HG03196 (cell line): ENCODE data around the gene CFLAR.
"Not testable (repeated sequence)": the region's sequence is repeated elsewhere in the genome, so short reads cannot be mapped to it uniquely, and the experiment has no call there.

ENCODE experiments used
- ATAC-seq: cut with Tn5 transposase; IDR thresholded peaks from one replicate; pipeline ENCODE4 v1.9.1; 2021; ENCODE audit not compliant: unreplicated experiment

Gene CFLAR

GRCh38 chr2:201118121-201118960, 2.4 kb downstream of the CFLAR start:
- ATAC-seq: peak; percentile 43

DNA sequence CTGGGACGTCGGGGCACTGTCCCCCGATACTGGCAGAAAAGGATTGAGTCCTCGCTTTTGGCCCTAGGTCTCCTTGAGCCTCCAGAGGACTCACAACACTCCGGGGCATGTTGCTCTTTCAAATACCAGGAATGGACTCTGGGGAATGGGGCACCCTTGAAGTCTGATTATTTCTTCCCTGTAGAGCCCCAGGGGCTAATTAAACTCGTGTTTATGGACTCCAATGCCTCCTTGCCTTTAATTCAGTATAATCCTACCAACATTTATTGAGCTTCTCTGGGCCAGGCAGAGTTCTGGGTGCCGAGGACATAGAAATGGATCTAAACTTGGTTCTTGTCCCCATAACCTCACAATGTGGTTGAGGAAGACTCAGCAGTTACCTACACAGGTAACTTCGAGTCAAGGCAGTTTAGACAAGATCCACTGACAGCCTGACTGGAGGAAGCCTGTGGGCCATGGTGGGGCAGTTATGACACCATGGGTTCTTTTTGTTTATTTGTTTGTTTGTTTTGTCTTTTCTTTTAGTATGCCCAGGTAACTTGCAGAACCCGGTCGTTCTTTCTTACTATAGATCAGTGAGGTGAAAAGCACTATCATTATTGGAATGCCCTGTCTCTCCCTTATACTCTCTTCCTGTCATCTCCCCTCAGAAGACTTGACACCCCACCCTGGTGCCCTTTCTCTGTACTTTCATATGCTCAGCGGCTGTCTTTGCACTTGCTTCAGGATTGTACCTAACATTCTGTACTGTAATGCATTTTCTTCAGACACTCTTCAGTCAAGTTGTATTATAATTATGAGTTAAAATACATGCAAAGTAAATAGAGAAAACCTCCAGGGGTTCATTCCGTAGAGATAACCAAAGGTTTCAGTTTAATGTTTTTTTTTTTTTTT, 3.2 kb downstream of the CFLAR start:
- no peak for ATAC-seq

DNA sequence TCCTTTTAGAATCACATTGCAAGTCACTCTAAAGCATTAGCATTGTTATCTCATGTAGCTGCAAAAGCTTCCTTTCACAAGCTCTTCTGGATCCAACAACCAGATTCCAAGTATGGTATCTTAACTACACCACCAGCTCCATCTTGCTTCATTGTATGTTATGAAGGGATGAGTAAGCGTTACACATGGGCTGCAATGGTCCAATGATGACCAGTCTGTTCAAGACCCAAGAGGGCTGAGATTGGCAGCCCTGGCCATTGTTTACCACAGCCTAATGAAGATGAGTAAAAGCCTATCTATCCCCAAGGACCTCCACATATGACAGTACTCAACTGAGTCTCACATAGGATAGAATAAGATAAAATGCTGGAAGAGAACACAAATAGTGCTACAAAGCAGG, 6.3 kb downstream of the CFLAR start:
- no peak for ATAC-seq

DNA sequence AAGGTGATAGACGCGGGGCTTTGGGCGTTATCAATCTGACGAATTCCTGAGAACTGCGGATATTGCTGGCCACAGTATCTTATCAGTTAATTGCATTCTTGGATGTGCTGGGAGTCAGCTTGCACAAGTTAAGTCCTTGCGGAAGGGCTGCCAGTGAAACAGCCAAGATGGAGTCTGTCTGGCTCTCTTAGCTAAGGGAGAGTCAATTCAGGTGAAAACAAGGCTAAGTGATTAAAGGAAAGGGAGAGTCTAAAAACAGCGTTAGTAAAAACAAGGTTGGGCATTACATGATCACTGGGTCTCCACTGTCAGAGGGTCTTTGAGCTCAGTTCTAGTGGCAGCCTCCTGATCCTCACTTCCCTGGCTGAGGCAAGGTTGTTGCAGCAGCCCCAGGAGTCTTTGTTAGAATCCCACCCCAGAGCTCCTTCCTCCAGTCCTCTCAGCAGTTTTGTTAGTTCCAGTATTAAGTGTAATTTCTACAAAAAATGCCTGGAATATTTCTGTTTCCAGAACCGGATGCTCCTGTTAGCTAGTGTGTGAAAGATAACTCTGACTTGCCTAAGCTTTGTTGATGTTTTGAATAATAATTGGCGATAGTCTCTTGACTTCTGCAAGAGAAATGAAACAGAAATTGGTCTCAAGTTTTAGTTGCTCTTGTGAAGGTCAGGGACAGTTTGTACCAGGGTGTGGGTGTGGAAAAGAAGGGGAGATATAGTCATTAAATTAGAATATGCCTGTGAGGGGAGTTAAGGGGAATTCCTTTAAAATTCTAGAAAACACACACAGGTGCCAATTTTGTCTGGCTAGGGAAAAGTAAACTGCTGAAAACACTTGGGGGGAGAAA, 10.6 kb downstream of the CFLAR start:
- ATAC-seq: peak; percentile 18

DNA sequence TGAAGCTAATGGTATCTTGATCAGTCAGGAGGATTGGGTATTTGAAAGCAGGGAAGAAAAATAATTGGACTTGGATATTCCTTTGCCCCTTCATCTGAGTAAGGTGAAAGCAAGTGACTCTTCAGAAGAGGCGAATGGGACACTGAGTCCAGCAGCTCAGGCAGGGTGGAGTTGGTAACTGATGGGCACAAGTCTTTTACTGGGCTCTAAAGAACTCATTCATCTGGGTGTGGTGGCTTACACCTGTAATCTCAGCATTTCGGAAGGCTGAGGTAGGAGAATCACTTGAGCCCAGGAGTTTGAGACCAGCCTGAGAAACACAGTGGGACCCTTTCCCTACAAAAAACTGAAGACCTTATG, 11.2 kb downstream of the CFLAR start:
- no peak for ATAC-seq

DNA sequence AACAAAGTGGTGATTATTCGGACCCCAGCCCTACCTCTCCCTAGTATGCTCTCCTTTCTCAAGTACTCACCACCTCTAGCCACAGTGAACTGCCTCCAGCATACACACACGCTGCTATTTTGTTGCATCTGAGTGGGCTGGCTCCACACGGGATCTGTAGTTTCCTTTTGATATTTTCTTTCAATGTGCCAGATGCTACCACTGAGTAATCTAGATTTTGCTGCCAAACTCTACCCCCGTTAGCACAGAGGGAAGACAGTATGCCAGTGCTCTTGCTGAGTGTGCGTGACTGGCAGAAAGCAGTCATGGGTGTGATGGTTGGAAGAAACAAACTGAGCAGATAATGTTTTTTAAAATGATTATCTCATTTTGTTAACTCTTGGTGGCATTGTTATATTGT, 11.6 kb downstream of the CFLAR start:
- no peak for ATAC-seq

DNA sequence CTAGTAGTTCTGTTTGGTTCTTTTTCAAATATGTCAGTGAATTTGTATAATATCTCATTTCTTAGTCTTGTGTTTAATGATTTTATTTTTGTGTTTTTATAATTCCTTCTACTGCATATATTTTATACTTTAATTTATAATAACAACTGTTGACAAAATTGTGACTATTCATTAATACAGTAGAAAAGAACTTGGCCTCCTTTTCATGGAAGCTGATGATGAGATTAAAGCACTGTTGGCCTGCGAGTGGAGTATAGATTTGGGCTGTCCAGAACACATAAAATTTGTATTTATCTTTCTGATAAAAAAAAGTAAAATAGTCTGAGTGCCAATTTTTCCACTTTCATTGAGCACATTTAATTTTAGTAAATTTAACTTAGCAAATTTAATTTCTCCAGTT, 12.1 kb downstream of the CFLAR start:
- no peak for ATAC-seq

GRCh38 chr2:201128933-201129505, 13.1 kb downstream of the CFLAR start:
- ATAC-seq: peak; percentile 23

DNA sequence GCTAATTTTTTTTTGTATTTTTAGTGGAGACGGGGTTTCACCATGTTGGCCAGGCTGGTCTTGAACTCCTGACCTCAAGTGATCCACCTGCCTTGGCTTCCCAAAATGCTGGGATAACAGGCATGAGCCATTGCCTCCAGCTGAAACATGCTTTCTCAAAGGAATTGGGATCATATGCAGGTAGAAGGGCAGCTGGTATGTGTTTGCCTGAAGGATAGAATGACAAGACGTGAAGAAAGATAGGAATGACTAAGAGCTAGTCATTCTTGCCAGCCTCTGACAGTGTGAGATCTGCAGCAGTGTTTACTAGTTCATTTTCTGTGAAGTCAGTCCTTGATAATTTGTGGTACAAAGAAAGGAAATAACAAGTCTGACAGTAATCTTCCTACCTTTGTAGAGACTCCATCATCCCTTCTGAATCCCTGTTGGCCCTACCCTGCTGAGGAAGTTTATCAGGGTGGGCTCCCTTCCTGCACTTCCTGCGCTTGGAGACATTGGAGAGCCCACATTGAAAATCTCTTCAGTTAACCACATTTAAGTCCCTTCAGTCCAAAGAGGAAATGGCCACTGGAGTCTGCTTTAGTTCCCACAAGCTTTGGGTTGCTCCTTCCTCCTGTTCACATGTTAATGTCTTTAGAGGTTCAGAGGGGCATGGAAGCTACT, 14.7 kb downstream of the CFLAR start:
- no peak for ATAC-seq

DNA sequence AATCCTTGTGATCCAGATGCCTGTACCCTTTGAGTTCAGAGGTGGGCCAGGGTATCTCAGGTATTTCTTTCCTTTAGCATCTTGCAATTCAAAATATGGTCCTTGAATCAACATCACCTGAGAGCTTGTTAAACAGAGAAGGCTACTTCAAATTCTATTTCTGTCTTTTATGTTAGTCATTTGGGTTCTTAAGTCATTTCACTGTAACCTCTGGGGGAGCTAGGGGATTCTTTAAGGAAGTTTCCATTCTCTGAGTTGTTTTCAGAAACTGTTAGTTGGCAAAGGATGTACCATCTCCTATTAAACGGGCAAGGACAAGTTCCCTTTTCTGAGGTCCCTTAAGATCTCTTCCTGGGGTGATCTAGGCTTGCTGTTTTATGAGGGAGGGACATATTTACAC, 16.6 kb downstream of the CFLAR start:
- ATAC-seq: no peak

DNA sequence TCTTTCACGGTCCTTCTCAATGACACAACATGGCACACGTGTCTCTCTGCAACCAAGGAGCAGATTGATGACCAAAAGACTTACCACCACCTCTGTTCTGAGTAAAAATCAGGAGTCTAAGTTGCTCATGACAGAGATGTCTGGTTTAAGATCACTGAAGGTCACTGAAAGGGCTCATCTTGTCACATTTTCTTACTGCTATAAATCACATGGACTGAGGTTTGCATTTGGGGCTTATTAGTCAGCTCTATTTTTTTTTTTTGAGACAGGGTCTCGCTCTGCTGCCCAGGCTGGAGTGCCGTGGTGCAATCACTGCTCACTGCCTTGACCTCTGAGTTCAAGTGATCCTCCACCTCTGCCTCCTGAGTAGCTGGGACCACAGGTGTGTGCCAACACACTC, 19.4 kb downstream of the CFLAR start:
- no peak for ATAC-seq

GRCh38 chr2:201136889-201137321, 20.9 kb downstream of the CFLAR start:
- no peak for ATAC-seq

DNA sequence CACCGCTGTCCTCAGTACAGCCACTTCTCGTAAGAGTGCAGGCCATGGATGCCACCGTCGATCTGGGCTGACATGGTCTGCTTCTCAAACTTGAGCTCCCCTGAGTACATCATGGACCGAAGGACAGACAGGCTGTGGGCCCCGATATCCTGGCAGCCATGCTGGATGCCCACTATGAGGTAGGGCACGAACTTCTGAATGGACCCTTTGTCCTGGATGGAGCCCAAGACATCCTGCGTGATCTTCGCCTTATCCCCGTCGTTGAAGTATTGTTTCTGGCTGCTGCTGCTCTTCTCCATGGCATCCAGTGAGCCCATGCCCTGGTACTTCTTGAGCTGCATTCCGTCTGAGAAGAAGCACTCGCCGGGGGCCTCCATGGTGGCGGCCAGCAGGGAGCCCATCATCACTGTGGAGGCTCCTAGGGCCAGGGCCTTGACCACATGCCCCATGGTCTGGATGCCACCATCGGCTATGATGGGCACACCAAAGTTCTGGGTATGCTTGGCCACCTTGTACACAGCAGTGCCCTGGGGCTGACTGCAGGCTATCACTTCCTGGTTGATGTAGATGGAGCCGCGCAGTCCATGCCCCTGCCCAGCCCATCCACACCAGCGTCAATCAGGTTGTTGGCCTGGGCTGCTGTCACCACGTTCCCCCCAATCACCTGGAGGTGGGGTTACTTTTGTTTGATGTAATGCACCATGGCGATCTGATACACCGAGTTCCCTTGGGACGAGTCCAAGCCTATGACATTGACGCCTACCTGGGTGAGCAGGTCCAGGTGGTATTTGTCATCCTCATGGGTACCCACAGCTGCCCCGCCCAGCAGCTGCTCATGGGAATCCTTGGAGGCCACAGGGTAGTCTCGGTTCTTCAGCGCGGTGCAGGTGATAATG, 21.8 kb downstream of the CFLAR start:
- no peak for ATAC-seq

DNA sequence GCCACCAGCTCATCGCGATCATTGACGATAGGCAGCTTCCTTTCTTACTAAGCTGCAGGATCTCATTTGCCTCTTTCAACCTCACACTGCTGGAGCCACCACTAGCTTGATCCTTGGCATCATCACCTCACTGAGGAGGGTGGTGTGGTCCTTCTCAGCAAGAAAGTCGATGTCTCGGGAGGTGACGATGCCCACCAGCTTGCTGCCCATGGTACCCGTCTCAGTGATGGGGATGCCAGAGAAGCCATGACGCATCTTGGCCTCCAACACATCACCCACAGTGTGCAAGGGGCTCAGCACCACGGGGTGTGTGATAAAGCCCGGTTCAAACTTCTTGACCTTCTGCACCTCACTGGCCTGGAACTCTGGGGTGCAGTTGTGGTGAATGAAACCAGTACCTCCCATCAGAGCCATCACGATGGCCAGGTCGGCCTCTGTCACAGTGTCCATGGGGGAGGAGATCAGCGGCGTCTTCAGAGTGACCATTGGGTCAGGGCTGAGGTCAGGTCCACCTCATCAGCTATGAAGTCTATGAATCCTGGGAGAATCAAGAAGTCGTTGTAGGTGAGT, 22.5 kb downstream of the CFLAR start:
- no peak for ATAC-seq

- not testable (repeated sequence) for ATAC-seq
These were observed 23.2 kb downstream of the CFLAR start for GRCh38 chr2:201138986-201139781.

GRCh38 chr2:201139836-201140604, 24.1 kb downstream of the CFLAR start:
- no peak for ATAC-seq
